ENCODE results near the gene PTCHD1. TPM values are rescaled to one million over a fixed set of nuclear protein-coding genes. Genes with fewer than 3 reads are reported as not detected.

PTCHD1 gene
- polyA plus RNA-seq, 4 donors: 0.09 to 0.22 TPM; not detected in 2

GRCh38 chrX:23372220-23372902, 37.7 kb downstream of the PTCHD1 start:
- Histone ChIP-seq H3K4me1 (ENCODE audit: control insufficient read depth in 3 of 3, insufficient read depth in 2 of 3, low read depth in 1 of 3, low read length in 2 of 3) (no peaks in the 10 kb centered on the region), H3K9me3 (ENCODE audit: control insufficient read depth in 2 of 2, insufficient read depth in 1 of 2, low read depth in 1 of 2, low read length in 1 of 2) (no peaks in the 10 kb centered on the region), H3K36me3 (ENCODE audit: control insufficient read depth in 3 of 3, insufficient read depth in 2 of 3, low read depth in 1 of 3, low read length in 3 of 3) (no peaks in the 10 kb centered on the region), H3K27me3 (ENCODE audit: control insufficient read depth in 3 of 3, insufficient read depth in 3 of 3, low read length in 3 of 3) (no peaks in the 10 kb centered on the region), H3K4me3 (ENCODE audit: low read depth in 1 of 3, low read length in 3 of 3) (no peak overlapping the region), H3K27ac (ENCODE audit: low read depth in 1 of 3, low read length in 2 of 3) (no peak overlapping the region)
- FAIRE-seq: no peak
- no peak for DNase-seq
- WGBS, 3 donors: 67 to 73% (median 68%) methylated on average over 5 of the region's 5 CpGs

GRCh38 chrX:23373129-23373804, 38.6 kb downstream of the PTCHD1 start:
- H3K4me3 ChIP-seq (ENCODE audit: low read depth in 1 of 3, low read length in 3 of 3): no peak overlapping the region
- H3K4me1 ChIP-seq (ENCODE audit: control insufficient read depth in 3 of 3, insufficient read depth in 2 of 3, low read depth in 1 of 3, low read length in 2 of 3): no peaks in the 10 kb centered on the region
- H3K9me3 ChIP-seq (ENCODE audit: control insufficient read depth in 2 of 2, insufficient read depth in 1 of 2, low read depth in 1 of 2, low read length in 1 of 2): no peaks in the 10 kb centered on the region
- FAIRE-seq: no peak
- DNase-seq: no peak
- 61 to 70% (median 69%) methylated on average over 5 of the region's 5 CpGs for WGBS, 3 donors
- no peaks in the 10 kb centered on the region for H3K36me3 ChIP-seq (ENCODE audit: control insufficient read depth in 3 of 3, insufficient read depth in 2 of 3, low read depth in 1 of 3, low read length in 3 of 3)
- H3K27me3 ChIP-seq (ENCODE audit: control insufficient read depth in 3 of 3, insufficient read depth in 3 of 3, low read length in 3 of 3): no peaks in the 10 kb centered on the region
- no peak overlapping the region for H3K27ac ChIP-seq (ENCODE audit: low read depth in 1 of 3, low read length in 2 of 3)

- 47 to 51% (median 47%) methylated on average over 4 of the region's 4 CpGs for WGBS, 3 donors
- no peaks in the 10 kb centered on the region for H3K9me3 ChIP-seq (ENCODE audit: control insufficient read depth in 2 of 2, insufficient read depth in 1 of 2, low read depth in 1 of 2, low read length in 1 of 2)
- no peaks in the 10 kb centered on the region for H3K4me1 ChIP-seq (ENCODE audit: control insufficient read depth in 3 of 3, insufficient read depth in 2 of 3, low read depth in 1 of 3, low read length in 2 of 3)
- H3K27me3 ChIP-seq (ENCODE audit: control insufficient read depth in 3 of 3, insufficient read depth in 3 of 3, low read length in 3 of 3): no peaks in the 10 kb centered on the region
- no peaks in the 10 kb centered on the region for H3K36me3 ChIP-seq (ENCODE audit: control insufficient read depth in 3 of 3, insufficient read depth in 2 of 3, low read depth in 1 of 3, low read length in 3 of 3)
- no peak overlapping the region for H3K27ac ChIP-seq (ENCODE audit: low read depth in 1 of 3, low read length in 2 of 3)
- no peak overlapping the region for H3K4me3 ChIP-seq (ENCODE audit: low read depth in 1 of 3, low read length in 3 of 3)
- DNase-seq (no peak), FAIRE-seq (no peak)
Measured at GRCh38 chrX:23374291-23374690, 39.6 kb downstream of the PTCHD1 start.

- Histone ChIP-seq H3K27ac (ENCODE audit: low read depth in 1 of 3, low read length in 2 of 3) (no peak overlapping the region), H3K27me3 (ENCODE audit: control insufficient read depth in 3 of 3, insufficient read depth in 3 of 3, low read length in 3 of 3) (no peaks in the 10 kb centered on the region), H3K36me3 (ENCODE audit: control insufficient read depth in 3 of 3, insufficient read depth in 2 of 3, low read depth in 1 of 3, low read length in 3 of 3) (no peaks in the 10 kb centered on the region), H3K9me3 (ENCODE audit: control insufficient read depth in 2 of 2, insufficient read depth in 1 of 2, low read depth in 1 of 2, low read length in 1 of 2) (no peaks in the 10 kb centered on the region), H3K4me3 (ENCODE audit: low read depth in 1 of 3, low read length in 3 of 3) (no peak overlapping the region), H3K4me1 (ENCODE audit: control insufficient read depth in 3 of 3, insufficient read depth in 2 of 3, low read depth in 1 of 3, low read length in 2 of 3) (no peaks in the 10 kb centered on the region)
- FAIRE-seq (no peak), DNase-seq (no peak)
- WGBS, 3 donors: 89 to 96% (median 93%) methylated on average over 3 of the region's 3 CpGs
Measured at GRCh38 chrX:23376581-23376980, 41.9 kb downstream of the PTCHD1 start.

GRCh38 chrX:23380581-23380980, 45.9 kb downstream of the PTCHD1 start:
- Histone ChIP-seq H3K4me3 (ENCODE audit: low read depth in 1 of 3, low read length in 3 of 3) (no peak overlapping the region), H3K27me3 (ENCODE audit: control insufficient read depth in 3 of 3, insufficient read depth in 3 of 3, low read length in 3 of 3) (no peaks in the 10 kb centered on the region), H3K9me3 (ENCODE audit: control insufficient read depth in 2 of 2, insufficient read depth in 1 of 2, low read depth in 1 of 2, low read length in 1 of 2) (no peaks in the 10 kb centered on the region), H3K27ac (ENCODE audit: low read depth in 1 of 3, low read length in 2 of 3) (no peak overlapping the region), H3K36me3 (ENCODE audit: control insufficient read depth in 3 of 3, insufficient read depth in 2 of 3, low read depth in 1 of 3, low read length in 3 of 3) (no peaks in the 10 kb centered on the region), H3K4me1 (ENCODE audit: control insufficient read depth in 3 of 3, insufficient read depth in 2 of 3, low read depth in 1 of 3, low read length in 2 of 3) (no peaks in the 10 kb centered on the region)
- no peak for FAIRE-seq
- 44 to 63% (median 54%) methylated on average over 2 of the region's 2 CpGs for WGBS, 3 donors
- no peak for DNase-seq

- H3K27me3 ChIP-seq (ENCODE audit: control insufficient read depth in 3 of 3, insufficient read depth in 3 of 3, low read length in 3 of 3): no peaks in the 10 kb centered on the region
- DNase-seq (no peak), FAIRE-seq (no peak)
- H3K36me3 ChIP-seq (ENCODE audit: control insufficient read depth in 3 of 3, insufficient read depth in 2 of 3, low read depth in 1 of 3, low read length in 3 of 3): no peaks in the 10 kb centered on the region
- 73 to 83% (median 73%) methylated on average over 19 of the region's 19 CpGs for WGBS, 3 donors
- no peak overlapping the region for H3K27ac ChIP-seq (ENCODE audit: low read depth in 1 of 3, low read length in 2 of 3)
- no peaks in the 10 kb centered on the region for H3K4me1 ChIP-seq (ENCODE audit: control insufficient read depth in 3 of 3, insufficient read depth in 2 of 3, low read depth in 1 of 3, low read length in 2 of 3)
- no peaks in the 10 kb centered on the region for H3K9me3 ChIP-seq (ENCODE audit: control insufficient read depth in 2 of 2, insufficient read depth in 1 of 2, low read depth in 1 of 2, low read length in 1 of 2)
- no peak overlapping the region for H3K4me3 ChIP-seq (ENCODE audit: low read depth in 1 of 3, low read length in 3 of 3)
Measured at GRCh38 chrX:23381099-23382087, 46.7 kb downstream of the PTCHD1 start.

GRCh38 chrX:23382572-23382971, 47.9 kb downstream of the PTCHD1 start:
- Histone ChIP-seq H3K27ac (ENCODE audit: low read depth in 1 of 3, low read length in 2 of 3) (no peak overlapping the region), H3K9me3 (ENCODE audit: control insufficient read depth in 2 of 2, insufficient read depth in 1 of 2, low read depth in 1 of 2, low read length in 1 of 2) (no peaks in the 10 kb centered on the region), H3K27me3 (ENCODE audit: control insufficient read depth in 3 of 3, insufficient read depth in 3 of 3, low read length in 3 of 3) (no peaks in the 10 kb centered on the region), H3K4me3 (ENCODE audit: low read depth in 1 of 3, low read length in 3 of 3) (no peak overlapping the region), H3K36me3 (ENCODE audit: control insufficient read depth in 3 of 3, insufficient read depth in 2 of 3, low read depth in 1 of 3, low read length in 3 of 3) (no peaks in the 10 kb centered on the region), H3K4me1 (ENCODE audit: control insufficient read depth in 3 of 3, insufficient read depth in 2 of 3, low read depth in 1 of 3, low read length in 2 of 3) (no peaks in the 10 kb centered on the region)
- FAIRE-seq (no peak), DNase-seq (no peak)
- WGBS, 3 donors: 73 to 79% (median 79%) methylated on average over 5 of the region's 5 CpGs

- FAIRE-seq (no peak), DNase-seq (no peak)
- H3K36me3 ChIP-seq (ENCODE audit: control insufficient read depth in 3 of 3, insufficient read depth in 2 of 3, low read depth in 1 of 3, low read length in 3 of 3): no peaks in the 10 kb centered on the region
- 61 to 89% (median 87%) methylated on average over 2 of the region's 2 CpGs for WGBS, 3 donors
- H3K27me3 ChIP-seq (ENCODE audit: control insufficient read depth in 3 of 3, insufficient read depth in 3 of 3, low read length in 3 of 3): no peaks in the 10 kb centered on the region
- H3K27ac ChIP-seq (ENCODE audit: low read depth in 1 of 3, low read length in 2 of 3): no peak overlapping the region
- no peaks in the 10 kb centered on the region for H3K9me3 ChIP-seq (ENCODE audit: control insufficient read depth in 2 of 2, insufficient read depth in 1 of 2, low read depth in 1 of 2, low read length in 1 of 2)
- no peak overlapping the region for H3K4me3 ChIP-seq (ENCODE audit: low read depth in 1 of 3, low read length in 3 of 3)
- H3K4me1 ChIP-seq (ENCODE audit: control insufficient read depth in 3 of 3, insufficient read depth in 2 of 3, low read depth in 1 of 3, low read length in 2 of 3): no peaks in the 10 kb centered on the region
Measured at GRCh38 chrX:23383411-23383810, 48.8 kb downstream of the PTCHD1 start.
